Measurements from ENCODE around the gene OR12D2. TPM values are rescaled to one million over a fixed set of nuclear protein-coding genes. Genes with fewer than 3 reads are reported as not detected.
"Not testable (repeated sequence)": the region's sequence is repeated elsewhere in the genome, so short reads cannot be mapped to it uniquely, and the experiment has no call there.

The OR12D2 gene
- total RNA-seq, 4 donors from 2014 or later: not detected

DNA sequence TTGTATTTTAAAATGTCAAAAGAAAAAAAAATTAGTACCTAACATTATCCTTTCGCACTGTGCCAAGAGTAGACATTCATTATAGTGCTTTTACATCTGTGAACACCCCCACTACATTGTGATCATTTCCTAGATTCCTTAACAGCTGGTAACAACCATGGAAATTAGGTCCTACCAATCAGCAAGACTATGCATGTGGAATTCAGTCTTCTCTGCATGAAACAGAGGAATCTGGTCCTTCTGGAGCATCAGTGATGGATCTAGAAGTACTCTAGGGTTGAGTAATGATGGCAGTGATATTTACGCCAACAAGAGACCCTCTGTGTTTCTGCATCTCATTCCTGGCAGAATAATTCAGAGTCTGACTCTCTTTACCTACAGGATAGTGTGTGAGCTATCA lies 28.7 kb downstream of the OR12D2 start:
- H3K9me3 ChIP-seq: no peaks in the 10 kb centered on the region

GRCh38 chr6:29424575-29424974 lies 29.1 kb downstream of the OR12D2 start:
- H3K4me3 ChIP-seq: no peak overlapping the region
- TF ChIP-seq, protein P1, sequence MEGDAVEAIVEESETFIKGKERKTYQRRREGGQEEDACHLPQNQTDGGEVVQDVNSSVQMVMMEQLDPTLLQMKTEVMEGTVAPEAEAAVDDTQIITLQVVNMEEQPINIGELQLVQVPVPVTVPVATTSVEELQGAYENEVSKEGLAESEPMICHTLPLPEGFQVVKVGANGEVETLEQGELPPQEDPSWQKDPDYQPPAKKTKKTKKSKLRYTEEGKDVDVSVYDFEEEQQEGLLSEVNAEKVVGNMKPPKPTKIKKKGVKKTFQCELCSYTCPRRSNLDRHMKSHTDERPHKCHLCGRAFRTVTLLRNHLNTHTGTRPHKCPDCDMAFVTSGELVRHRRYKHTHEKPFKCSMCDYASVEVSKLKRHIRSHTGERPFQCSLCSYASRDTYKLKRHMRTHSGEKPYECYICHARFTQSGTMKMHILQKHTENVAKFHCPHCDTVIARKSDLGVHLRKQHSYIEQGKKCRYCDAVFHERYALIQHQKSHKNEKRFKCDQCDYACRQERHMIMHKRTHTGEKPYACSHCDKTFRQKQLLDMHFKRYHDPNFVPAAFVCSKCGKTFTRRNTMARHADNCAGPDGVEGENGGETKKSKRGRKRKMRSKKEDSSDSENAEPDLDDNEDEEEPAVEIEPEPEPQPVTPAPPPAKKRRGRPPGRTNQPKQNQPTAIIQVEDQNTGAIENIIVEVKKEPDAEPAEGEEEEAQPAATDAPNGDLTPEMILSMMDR (IDR thresholded peaks at IDR 0.05): no peak
- TF ChIP-seq POLR2A (IDR thresholded peaks at IDR 0.05): no peak
- H3K36me3 ChIP-seq: no peaks in the 10 kb centered on the region
- H3K9me3 ChIP-seq: no peaks in the 10 kb centered on the region
- H3K4me1 ChIP-seq: no peaks in the 10 kb centered on the region
- no peak overlapping the region for H3K27ac ChIP-seq
- no peak for DNase-seq
- no peaks in the 10 kb centered on the region for H3K27me3 ChIP-seq

More for the DNA sequence above, 28.7 kb downstream of the OR12D2 start:
- no peak for TF ChIP-seq POLR2A (IDR thresholded peaks at IDR 0.05)
- TF ChIP-seq, protein P1 (IDR thresholded peaks at IDR 0.05): no peak
- no peak for DNase-seq
- H3K36me3 ChIP-seq: no peaks in the 10 kb centered on the region
- no peaks in the 10 kb centered on the region for H3K27me3 ChIP-seq
- H3K4me3 ChIP-seq: no peak overlapping the region
- no peak overlapping the region for H3K27ac ChIP-seq
- no peaks in the 10 kb centered on the region for H3K4me1 ChIP-seq

DNA sequence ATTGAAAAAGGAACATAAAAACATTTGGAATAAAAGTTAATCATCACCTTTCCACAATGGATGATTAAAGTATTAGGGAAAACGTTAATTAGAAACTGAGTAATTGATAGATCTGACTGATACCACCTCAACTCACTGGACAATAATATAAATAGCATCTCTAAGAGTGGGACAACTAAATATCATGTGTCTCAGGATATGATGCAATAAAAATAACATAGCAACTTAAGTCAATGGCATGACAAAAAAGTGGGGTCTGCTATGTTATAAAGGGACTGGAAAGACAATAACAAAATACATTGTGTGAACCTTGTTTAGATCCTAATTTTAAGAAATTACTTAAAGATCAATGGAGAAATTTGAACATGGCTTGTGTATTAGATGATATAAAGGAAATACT lies 29.6 kb downstream of the OR12D2 start:
- H3K27me3 ChIP-seq: no peaks in the 10 kb centered on the region
- no peak overlapping the region for H3K4me3 ChIP-seq
- no peaks in the 10 kb centered on the region for H3K36me3 ChIP-seq
- no peaks in the 10 kb centered on the region for H3K4me1 ChIP-seq
- H3K27ac ChIP-seq: no peak overlapping the region
- no peaks in the 10 kb centered on the region for H3K9me3 ChIP-seq
- TF ChIP-seq POLR2A (IDR thresholded peaks at IDR 0.05): no peak
- TF ChIP-seq, protein P1 (IDR thresholded peaks at IDR 0.05): no peak
- no peak for DNase-seq

- Histone ChIP-seq H3K4me3 (no peak overlapping the region), H3K9me3 (no peaks in the 10 kb centered on the region), H3K4me1 (no peaks in the 10 kb centered on the region), H3K27ac (no peak overlapping the region), H3K27me3 (no peaks in the 10 kb centered on the region), H3K36me3 (no peaks in the 10 kb centered on the region)
- no peak for DNase-seq
- TF ChIP-seq, protein P1 (IDR thresholded peaks at IDR 0.05): no peak
- TF ChIP-seq POLR2A (IDR thresholded peaks at IDR 0.05): no peak
These were observed 31.2 kb downstream of the OR12D2 start for GRCh38 chr6:29426654-29427053.

GRCh38 chr6:29436730-29437129 lies 41.3 kb downstream of the OR12D2 start:
- not testable (repeated sequence) for H3K4me3 ChIP-seq, H3K9me3 ChIP-seq, H3K4me1 ChIP-seq, H3K27me3 ChIP-seq, DNase-seq, H3K27ac ChIP-seq, H3K36me3 ChIP-seq

GRCh38 chr6:29439006-29439405 lies 43.6 kb downstream of the OR12D2 start, which contains the start of gene OR10C1:
Gene OR10C1, plus strand, starts transcription at chr6:29439306. Its CDS starts 710 bp downstream, at chr6:29440016.
- Histone ChIP-seq H3K4me3 (no peak within 1 kb of the TSS), H3K27me3 (no peaks in the 10 kb centered on the region), H3K36me3 (no peaks in the 10 kb centered on the region), H3K4me1 (no peaks in the 10 kb centered on the region), H3K9me3 (no peaks in the 10 kb centered on the region), H3K27ac (no peak within 1 kb of the TSS)
- TF ChIP-seq, protein P1 (IDR thresholded peaks at IDR 0.05): no peak
- no peak for TF ChIP-seq POLR2A (IDR thresholded peaks at IDR 0.05)
- no peak for DNase-seq

Measured in Peyer's patch (tissue), 4 donors.